KMS-11 (cell line): ENCODE results near the gene TFCP2L1.

Source experiments
- H2AFZ ChIP-seq: fragments of 200-600 bp; sonication (generic); 2 replicates; pipeline ENCODE4 v1.6.1; 2016; ENCODE audit warnings: antibody characterized with exemption, mixed run types, low read depth
- H3K27ac ChIP-seq: fragments of 200-600 bp; sonication (generic); 2 replicates; pipeline ENCODE4 v1.6.1; 2016; ENCODE audit warnings: mild to moderate bottlenecking, mixed run types
- H3K27me3 ChIP-seq: fragments of 200-600 bp; sonication (generic); 2 replicates; pipeline ENCODE4 v1.6.1; 2017; ENCODE audit warnings: mild to moderate bottlenecking, low read depth, mixed run types, moderate library complexity; ENCODE audit not compliant: insufficient read depth
- H3K36me3 ChIP-seq: fragments of 200-600 bp; sonication (generic); 2 replicates; pipeline ENCODE4 v1.6.1; 2017; ENCODE audit warnings: mild to moderate bottlenecking, mixed run types; ENCODE audit not compliant: insufficient read depth
- H3K4me1 ChIP-seq: fragments of 200-600 bp; sonication (generic); 2 replicates; pipeline ENCODE4 v1.6.1; 2016; ENCODE audit warnings: mild to moderate bottlenecking, low read depth, mixed run types; ENCODE audit not compliant: poor library complexity, severe bottlenecking
- H3K4me2 ChIP-seq: fragments of 200-600 bp; sonication (generic); 2 replicates; pipeline ENCODE4 v1.7.0; 2016; ENCODE audit warnings: mild to moderate bottlenecking, mixed run types
- H3K4me3 ChIP-seq: fragments of 200-600 bp; sonication (generic); IDR thresholded peaks from 2 replicates; pipeline ENCODE4 v1.6.1; 2017; ENCODE audit warnings: low read depth, low read length, mixed read lengths; ENCODE audit not compliant: insufficient read depth
- H3K79me2 ChIP-seq: fragments of 200-600 bp; sonication (generic); 2 replicates; pipeline ENCODE4 v1.6.1; 2016; ENCODE audit warnings: low read depth, mixed run types; ENCODE audit not compliant: insufficient read depth
- H3K9ac ChIP-seq: fragments of 200-600 bp; sonication (generic); 2 replicates; pipeline ENCODE4 v1.6.1; 2016; ENCODE audit warnings: mild to moderate bottlenecking, mixed run types
- H4K20me1 ChIP-seq: fragments of 200-600 bp; sonication (generic); 2 replicates; pipeline ENCODE4 v1.6.1; 2016; ENCODE audit warnings: mild to moderate bottlenecking, mixed run types; ENCODE audit not compliant: insufficient read depth
- TF ChIP-seq, protein P1 (sequence below): fragments of 200-600 bp; sonication (generic); conservative IDR thresholded peaks from 2 replicates; pipeline ENCODE4 v1.6.1; 2017; ENCODE audit warnings: low read depth, mild to moderate bottlenecking, antibody characterized with exemption, low read length, moderate library complexity, mixed read lengths

TFCP2L1 gene

DNA sequence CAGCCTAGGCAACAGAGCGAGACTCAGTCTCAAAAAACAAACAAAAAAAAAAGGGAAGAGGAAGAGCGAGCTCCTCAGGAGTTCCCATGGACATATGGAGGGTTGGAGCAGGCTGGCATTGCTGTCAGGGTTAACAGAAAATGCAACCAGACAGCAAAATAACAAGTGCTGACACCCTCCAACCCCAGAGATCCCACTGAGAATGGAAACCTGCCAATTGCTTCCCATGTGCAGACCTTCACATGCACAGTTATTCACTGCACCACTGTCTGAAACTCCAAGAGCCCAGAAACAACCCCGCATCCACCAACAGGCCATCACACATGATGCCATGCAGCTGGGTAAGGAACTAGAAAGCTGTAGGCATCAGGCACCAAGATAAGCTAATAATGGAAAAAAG is 43.5 kb downstream of the TFCP2L1 start:
- Histone ChIP-seq H3K27me3 (no peaks in the 10 kb centered on the region), H3K9ac (no peak overlapping the region), H2AFZ (no peak overlapping the region), H3K27ac (no peak overlapping the region), H3K4me3 (no peak overlapping the region), H4K20me1 (no peaks in the 10 kb centered on the region), H3K4me2 (no peak overlapping the region), H3K79me2 (no peaks in the 10 kb centered on the region), H3K4me1 (no peaks in the 10 kb centered on the region), H3K36me3 (no peaks in the 10 kb centered on the region)
- TF ChIP-seq, protein P1, sequence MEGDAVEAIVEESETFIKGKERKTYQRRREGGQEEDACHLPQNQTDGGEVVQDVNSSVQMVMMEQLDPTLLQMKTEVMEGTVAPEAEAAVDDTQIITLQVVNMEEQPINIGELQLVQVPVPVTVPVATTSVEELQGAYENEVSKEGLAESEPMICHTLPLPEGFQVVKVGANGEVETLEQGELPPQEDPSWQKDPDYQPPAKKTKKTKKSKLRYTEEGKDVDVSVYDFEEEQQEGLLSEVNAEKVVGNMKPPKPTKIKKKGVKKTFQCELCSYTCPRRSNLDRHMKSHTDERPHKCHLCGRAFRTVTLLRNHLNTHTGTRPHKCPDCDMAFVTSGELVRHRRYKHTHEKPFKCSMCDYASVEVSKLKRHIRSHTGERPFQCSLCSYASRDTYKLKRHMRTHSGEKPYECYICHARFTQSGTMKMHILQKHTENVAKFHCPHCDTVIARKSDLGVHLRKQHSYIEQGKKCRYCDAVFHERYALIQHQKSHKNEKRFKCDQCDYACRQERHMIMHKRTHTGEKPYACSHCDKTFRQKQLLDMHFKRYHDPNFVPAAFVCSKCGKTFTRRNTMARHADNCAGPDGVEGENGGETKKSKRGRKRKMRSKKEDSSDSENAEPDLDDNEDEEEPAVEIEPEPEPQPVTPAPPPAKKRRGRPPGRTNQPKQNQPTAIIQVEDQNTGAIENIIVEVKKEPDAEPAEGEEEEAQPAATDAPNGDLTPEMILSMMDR, result no peak

GRCh38 chr2:121240436-121240835 is 44.6 kb downstream of the TFCP2L1 start:
- Histone ChIP-seq H3K9ac (no peak overlapping the region), H4K20me1 (no peaks in the 10 kb centered on the region), H2AFZ (no peak overlapping the region), H3K36me3 (no peaks in the 10 kb centered on the region), H3K4me3 (no peak overlapping the region), H3K27me3 (no peaks in the 10 kb centered on the region), H3K4me1 (no peaks in the 10 kb centered on the region), H3K4me2 (no peak overlapping the region), H3K27ac (no peak overlapping the region), H3K79me2 (no peaks in the 10 kb centered on the region)
- TF ChIP-seq, protein P1, result no peak

DNA sequence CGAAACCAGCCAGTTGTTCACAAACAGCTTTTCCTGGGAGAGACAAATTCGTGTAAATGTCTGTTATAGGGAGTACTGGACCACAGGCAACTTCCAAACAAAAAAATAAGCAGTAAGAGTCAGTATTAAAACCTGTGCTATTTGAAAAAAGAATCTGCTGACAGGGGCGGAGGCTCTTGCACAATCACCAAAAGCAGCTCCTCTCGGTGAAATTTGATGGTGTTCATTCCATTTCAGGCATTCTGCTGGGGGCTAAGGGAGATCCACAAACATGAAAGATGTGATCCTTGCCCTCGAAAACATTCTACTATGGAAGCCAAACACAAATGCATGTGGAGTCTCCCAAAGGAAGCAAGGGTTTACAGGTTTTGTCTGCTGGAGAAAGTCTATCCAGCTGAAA is 45.0 kb downstream of the TFCP2L1 start:
- Histone ChIP-seq H3K79me2 (no peaks in the 10 kb centered on the region), H3K4me3 (no peak overlapping the region), H3K4me1 (no peaks in the 10 kb centered on the region), H3K27ac (no peak overlapping the region), H4K20me1 (no peaks in the 10 kb centered on the region), H3K9ac (no peak overlapping the region), H2AFZ (no peak overlapping the region), H3K4me2 (no peak overlapping the region), H3K36me3 (no peaks in the 10 kb centered on the region), H3K27me3 (no peaks in the 10 kb centered on the region)
- TF ChIP-seq, protein P1, result no peak

GRCh38 chr2:121239471-121239870 is 45.5 kb downstream of the TFCP2L1 start:
- H3K36me3 ChIP-seq, result no peaks in the 10 kb centered on the region
- H3K9ac ChIP-seq, result no peak overlapping the region
- no peaks in the 10 kb centered on the region for H3K27me3 ChIP-seq

More at GRCh38 chr2:121239471-121239870, 45.5 kb downstream of the TFCP2L1 start:
- Histone ChIP-seq H2AFZ (no peak overlapping the region), H3K4me2 (no peak overlapping the region), H3K79me2 (no peaks in the 10 kb centered on the region), H3K27ac (no peak overlapping the region), H3K4me3 (no peak overlapping the region), H4K20me1 (no peaks in the 10 kb centered on the region), H3K4me1 (no peaks in the 10 kb centered on the region)
- TF ChIP-seq, protein P1, result no peak
